ENCODE data around the gene CDH23. TPM values are rescaled to one million over a fixed set of nuclear protein-coding genes. Genes with fewer than 3 reads are reported as not detected.

Gene CDH23
- total RNA-seq, 6 donors from 2014 or later: 4.7 to 29.3 (median 10.4) TPM

- TF ChIP-seq POLR2AphosphoS5 (IDR thresholded peaks at IDR 0.05) (no peak), CTCF (IDR thresholded peaks at IDR 0.05) (no peak), EP300 (IDR thresholded peaks at IDR 0.05) (no peak), POLR2A (IDR thresholded peaks at IDR 0.05) (no peak)
- WGBS, 2 donors: 74 to 75% methylated on average over 5 of the region's 5 CpGs
Observed at GRCh38 chr10:71641986-71642385, 245.3 kb downstream of the CDH23 start.

GRCh38 chr10:71643904-71644303, 247.2 kb downstream of the CDH23 start:
- H3K36me3 ChIP-seq: no peaks in the 10 kb centered on the region
- ATAC-seq (ENCODE audit: low FRiP score in 2 of 2) (no peak), DNase-seq (no peak)
- H3K9me3 ChIP-seq: no peaks in the 10 kb centered on the region
- H3K27me3 ChIP-seq: no peaks in the 10 kb centered on the region
- H3K4me3 ChIP-seq: no peak overlapping the region
- H3K4me1 ChIP-seq: peaks cover 0 to 3% (median 2%) of the 10 kb centered on the region in 4 donors
- TF ChIP-seq EP300 (IDR thresholded peaks at IDR 0.05) (no peak), POLR2A (IDR thresholded peaks at IDR 0.05) (no peak), POLR2AphosphoS5 (IDR thresholded peaks at IDR 0.05) (no peak), CTCF (IDR thresholded peaks at IDR 0.05) (no peak)
- WGBS, 2 donors: 80 to 81% methylated on average over 1 to 6 of the region's 6 CpGs
- no peak overlapping the region for H3K27ac ChIP-seq

More at GRCh38 chr10:71641986-71642385, 245.3 kb downstream of the CDH23 start:
- Histone ChIP-seq H3K9me3 (no peaks in the 10 kb centered on the region), H3K27me3 (no peaks in the 10 kb centered on the region), H3K27ac (no peak overlapping the region), H3K4me1 (peaks cover 11 to 16% (median 13%) of the 10 kb centered on the region in 4 donors), H3K36me3 (no peaks in the 10 kb centered on the region), H3K4me3 (no peak overlapping the region)
- no peak for ATAC-seq (ENCODE audit: low FRiP score in 2 of 2)
- DNase-seq: no peak

GRCh38 chr10:71644307-71645180, 247.8 kb downstream of the CDH23 start:
- Histone ChIP-seq H3K9me3 (no peaks in the 10 kb centered on the region), H3K27ac (no peak overlapping the region), H3K4me1 (peaks cover 0 to 5% (median 0%) of the 10 kb centered on the region in 4 donors), H3K36me3 (no peaks in the 10 kb centered on the region), H3K27me3 (no peaks in the 10 kb centered on the region), H3K4me3 (no peak overlapping the region)
- DNase-seq (no peak), ATAC-seq (ENCODE audit: low FRiP score in 2 of 2) (no peak)
- 72 to 77% methylated on average over 4 to 6 of the region's 6 CpGs for WGBS, 2 donors
- TF ChIP-seq EP300 (IDR thresholded peaks at IDR 0.05) (no peak), CTCF (IDR thresholded peaks at IDR 0.05) (no peak), POLR2AphosphoS5 (IDR thresholded peaks at IDR 0.05) (no peak), POLR2A (IDR thresholded peaks at IDR 0.05) (no peak)

GRCh38 chr10:71645185-71645584, 248.5 kb downstream of the CDH23 start:
- Histone ChIP-seq H3K36me3 (no peaks in the 10 kb centered on the region), H3K27ac (no peak overlapping the region), H3K4me3 (no peak overlapping the region), H3K9me3 (no peaks in the 10 kb centered on the region), H3K27me3 (no peaks in the 10 kb centered on the region), H3K4me1 (peaks cover 0 to 5% (median 0%) of the 10 kb centered on the region in 4 donors)
- 68 to 77% methylated on average over 5 to 6 of the region's 6 CpGs for WGBS, 2 donors
- TF ChIP-seq POLR2AphosphoS5 (IDR thresholded peaks at IDR 0.05): no peak
- TF ChIP-seq POLR2A (IDR thresholded peaks at IDR 0.05): no peak
- no peak for TF ChIP-seq CTCF (IDR thresholded peaks at IDR 0.05)
- TF ChIP-seq EP300 (IDR thresholded peaks at IDR 0.05): no peak
- ATAC-seq (ENCODE audit: low FRiP score in 2 of 2) (no peak), DNase-seq (no peak)

All from upper lobe of left lung (tissue), 6 donors.